Stimulated activated CD4-positive, alpha-beta T cell treated with anti-CD3 and anti-CD28 coated beads, Interleukin-2, amount 100 ng/mL, for 48 hours (primary cell): ENCODE results near the gene ASS1.

ENCODE experiments used
- DNase-seq, 2 donors: peaks; one replicate each; pipeline ENCODE4 v3.0.0-alpha.2; 2020

Gene ASS1

GRCh38 chr9:130501639-130502038, 56.9 kb downstream of the ASS1 start:
- DNase-seq: no peak

- DNase-seq: no peak
Measured at GRCh38 chr9:130508218-130508617, 63.5 kb downstream of the ASS1 start.

GRCh38 chr9:130512199-130512598, 67.4 kb downstream of the ASS1 start:
- DNase-seq: no peak

GRCh38 chr9:130513078-130513477, 68.3 kb downstream of the ASS1 start:
- DNase-seq: no peak

GRCh38 chr9:130518233-130518632, 73.5 kb downstream of the ASS1 start:
- DNase-seq: no peak

GRCh38 chr9:130518943-130519799, 74.4 kb downstream of the ASS1 start:
- no peak for DNase-seq

- no peak for DNase-seq
Measured at GRCh38 chr9:130519927-130520326, 75.2 kb downstream of the ASS1 start.

- DNase-seq: no peak
Measured at GRCh38 chr9:130521715-130522114, 77.0 kb downstream of the ASS1 start.

GRCh38 chr9:130522233-130522808, 77.6 kb downstream of the ASS1 start:
- no peak for DNase-seq

GRCh38 chr9:130523921-130524320, 79.2 kb downstream of the ASS1 start:
- no peak for DNase-seq

GRCh38 chr9:130526193-130526853, 81.6 kb downstream of the ASS1 start:
- no peak for DNase-seq

- no peak for DNase-seq
Measured at GRCh38 chr9:130526854-130527650, 82.3 kb downstream of the ASS1 start.

GRCh38 chr9:130527651-130528310, 83.0 kb downstream of the ASS1 start:
- no peak for DNase-seq

GRCh38 chr9:130528674-130529073, 83.9 kb downstream of the ASS1 start:
- DNase-seq: no peak

GRCh38 chr9:130530938-130531337, 86.2 kb downstream of the ASS1 start:
- DNase-seq: no peak

GRCh38 chr9:130531670-130532069, 86.9 kb downstream of the ASS1 start:
- no peak for DNase-seq

GRCh38 chr9:130532426-130533080, 87.8 kb downstream of the ASS1 start:
- no peak for DNase-seq

- DNase-seq: no peak
Measured at GRCh38 chr9:130535818-130536521, 91.2 kb downstream of the ASS1 start.

- no peak for DNase-seq
Measured at GRCh38 chr9:130536701-130537107, 91.9 kb downstream of the ASS1 start.

GRCh38 chr9:130537346-130538050, 92.7 kb downstream of the ASS1 start:
- DNase-seq: no peak
